Choroid plexus epithelial cell (primary cell): ENCODE data around the gene CFAP45.

Experiments
- DNase-seq: peaks from one replicate; pipeline ENCODE4 v3.0.0-alpha.2; 2010; ENCODE audit warnings: low read depth
- H3K4me3 ChIP-seq: 2 replicates; pipeline ENCODE4 v1.5.1; 2011; ENCODE audit warnings: low read depth, mild to moderate bottlenecking, control low read depth, low read length, moderate library complexity
- TF ChIP-seq, protein P1 (sequence below): conservative IDR thresholded peaks from 2 replicates; pipeline ENCODE4 v1.5.1; 2011; ENCODE audit warnings: low read depth, mild to moderate bottlenecking, control low read depth, inconsistent platforms, low read length, moderate library complexity

Gene CFAP45

DNA sequence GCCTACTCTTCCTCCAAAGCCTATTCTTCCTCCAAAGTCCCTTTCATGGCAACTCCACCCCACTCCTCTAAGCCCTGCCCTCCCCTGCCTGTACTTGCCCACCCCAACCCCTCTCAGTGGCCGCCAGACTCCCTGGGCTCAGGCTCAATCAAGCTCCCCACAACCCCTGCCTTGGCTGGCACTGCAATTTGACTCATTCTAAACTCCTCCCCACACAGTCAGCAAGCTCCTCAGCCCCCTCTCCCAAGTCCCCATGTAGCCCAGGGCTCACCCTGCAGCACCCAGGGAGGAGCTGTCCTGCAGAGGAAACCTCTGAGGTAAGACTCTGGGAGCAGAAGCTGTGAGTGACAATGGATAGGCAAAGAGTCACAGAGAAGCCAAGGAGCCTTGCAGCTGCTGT is 33.9 kb downstream of the CFAP45 start:
- TF ChIP-seq, protein P1, sequence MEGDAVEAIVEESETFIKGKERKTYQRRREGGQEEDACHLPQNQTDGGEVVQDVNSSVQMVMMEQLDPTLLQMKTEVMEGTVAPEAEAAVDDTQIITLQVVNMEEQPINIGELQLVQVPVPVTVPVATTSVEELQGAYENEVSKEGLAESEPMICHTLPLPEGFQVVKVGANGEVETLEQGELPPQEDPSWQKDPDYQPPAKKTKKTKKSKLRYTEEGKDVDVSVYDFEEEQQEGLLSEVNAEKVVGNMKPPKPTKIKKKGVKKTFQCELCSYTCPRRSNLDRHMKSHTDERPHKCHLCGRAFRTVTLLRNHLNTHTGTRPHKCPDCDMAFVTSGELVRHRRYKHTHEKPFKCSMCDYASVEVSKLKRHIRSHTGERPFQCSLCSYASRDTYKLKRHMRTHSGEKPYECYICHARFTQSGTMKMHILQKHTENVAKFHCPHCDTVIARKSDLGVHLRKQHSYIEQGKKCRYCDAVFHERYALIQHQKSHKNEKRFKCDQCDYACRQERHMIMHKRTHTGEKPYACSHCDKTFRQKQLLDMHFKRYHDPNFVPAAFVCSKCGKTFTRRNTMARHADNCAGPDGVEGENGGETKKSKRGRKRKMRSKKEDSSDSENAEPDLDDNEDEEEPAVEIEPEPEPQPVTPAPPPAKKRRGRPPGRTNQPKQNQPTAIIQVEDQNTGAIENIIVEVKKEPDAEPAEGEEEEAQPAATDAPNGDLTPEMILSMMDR, result no peak
- DNase-seq, result no peak
- no peak overlapping the region for H3K4me3 ChIP-seq

DNA sequence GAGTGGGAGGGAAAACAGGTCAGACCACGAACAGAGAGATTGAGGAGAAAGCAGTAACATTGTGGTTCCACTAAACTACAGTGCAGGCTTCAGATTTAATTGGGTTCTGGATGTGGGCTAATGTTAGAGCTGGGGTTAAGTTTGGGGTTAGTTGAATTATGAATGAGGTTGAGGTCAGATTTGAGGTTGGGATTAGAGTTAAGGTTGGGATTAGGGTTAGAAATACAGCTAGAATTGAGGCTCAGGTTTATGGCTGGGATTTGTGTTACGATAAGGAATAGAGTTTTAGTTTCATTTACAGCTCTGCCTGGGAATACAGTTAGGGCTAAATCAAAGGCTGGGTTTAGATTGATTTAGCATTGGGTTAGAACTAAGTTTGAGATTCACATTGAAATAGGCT is 35.7 kb downstream of the CFAP45 start:
- H3K4me3 ChIP-seq, result no peak overlapping the region
- TF ChIP-seq, protein P1, result no peak
- no peak for DNase-seq

DNA sequence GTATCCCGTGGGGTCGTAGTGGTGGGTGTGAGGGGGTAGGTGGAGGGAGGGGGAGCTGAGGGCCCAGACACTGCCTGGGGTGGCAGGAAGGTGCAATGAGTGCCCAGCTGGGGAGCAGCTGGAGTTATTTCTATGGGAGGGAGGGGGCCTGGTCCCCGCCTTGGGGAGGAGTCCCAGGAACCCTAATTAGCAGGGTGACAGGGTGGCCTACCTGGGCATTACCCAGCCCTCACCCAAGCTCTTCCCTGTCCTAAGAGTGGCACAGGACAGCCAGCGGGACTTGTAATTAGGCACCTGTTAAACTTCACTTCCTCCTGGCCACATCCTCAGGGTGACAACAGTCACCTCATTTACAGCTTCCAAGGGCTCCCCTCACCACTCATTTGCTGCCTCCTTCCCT is 37.4 kb downstream of the CFAP45 start, which contains the start of gene VSIG8:
TSS of gene VSIG8 (minus strand) at position 101 of the 400 bp plus-strand sequence. CDS start 136 bp downstream, outside the sequence.
- TF ChIP-seq, protein P1, result no peak
- no peak within 1 kb of the TSS for H3K4me3 ChIP-seq
- no peak for DNase-seq

DNA sequence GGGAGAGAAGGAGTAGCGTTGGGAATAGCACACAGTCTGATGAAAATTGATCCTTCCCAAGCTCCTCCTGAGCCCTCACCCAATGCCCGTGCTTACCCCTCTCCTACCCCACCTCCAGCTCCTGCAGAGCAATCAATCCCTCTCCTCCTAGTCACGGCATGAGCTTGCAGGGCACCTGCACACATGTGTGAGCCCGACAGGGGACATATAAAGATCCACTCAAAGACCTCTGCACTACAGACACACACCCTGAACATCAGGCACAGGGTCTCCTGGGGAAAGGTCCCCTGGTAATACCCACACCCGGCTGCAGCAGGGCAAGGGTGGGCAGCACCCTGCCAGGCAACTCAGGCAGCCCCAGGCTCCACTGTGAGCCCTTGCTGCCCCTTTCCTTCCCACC is 37.9 kb downstream of the CFAP45 start:
- H3K4me3 ChIP-seq, result no peak overlapping the region
- no peak for DNase-seq
- TF ChIP-seq, protein P1, result no peak

DNA sequence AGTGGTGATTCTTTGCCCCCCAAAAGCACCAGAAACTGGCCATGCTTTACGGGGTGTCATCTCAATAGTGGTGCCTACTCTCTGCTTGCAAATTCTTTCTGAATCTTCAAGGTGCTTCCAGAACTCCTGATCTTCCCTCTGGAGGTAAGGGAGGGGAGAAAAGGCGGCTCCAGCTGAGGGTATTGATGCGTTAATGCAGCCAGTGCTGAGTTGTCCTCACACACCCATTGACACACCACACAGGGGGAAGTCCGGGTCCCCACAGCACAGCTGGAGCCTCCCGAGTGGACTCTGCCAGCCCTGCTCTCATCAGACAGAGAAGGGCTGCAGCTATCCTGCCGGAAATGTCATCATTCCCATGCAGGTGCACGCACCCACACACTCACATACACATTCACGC is 38.7 kb downstream of the CFAP45 start:
- H3K4me3 ChIP-seq, result no peak overlapping the region
- TF ChIP-seq, protein P1, result no peak
- no peak for DNase-seq

DNA sequence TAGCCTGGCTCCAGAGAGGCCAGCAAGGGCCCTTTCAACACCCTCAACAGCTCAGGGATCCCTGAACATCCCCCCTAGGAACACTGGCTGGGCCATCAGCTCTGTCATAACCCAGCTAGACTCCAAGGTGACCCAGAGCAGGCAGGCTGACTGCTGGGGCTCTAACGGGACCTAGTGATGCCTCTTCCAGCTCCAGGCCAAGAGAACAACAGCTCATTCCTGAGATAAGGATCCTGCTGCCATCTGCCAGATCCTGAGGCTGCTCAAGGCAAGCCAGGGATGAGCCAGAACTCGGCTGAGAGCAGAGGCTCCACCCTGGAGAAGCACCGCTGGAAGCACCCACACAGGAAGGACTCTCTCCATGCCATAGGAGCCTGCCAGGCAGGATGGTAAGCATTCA is 39.5 kb downstream of the CFAP45 start:
- TF ChIP-seq, protein P1, result no peak
- no peak overlapping the region for H3K4me3 ChIP-seq

DNA sequence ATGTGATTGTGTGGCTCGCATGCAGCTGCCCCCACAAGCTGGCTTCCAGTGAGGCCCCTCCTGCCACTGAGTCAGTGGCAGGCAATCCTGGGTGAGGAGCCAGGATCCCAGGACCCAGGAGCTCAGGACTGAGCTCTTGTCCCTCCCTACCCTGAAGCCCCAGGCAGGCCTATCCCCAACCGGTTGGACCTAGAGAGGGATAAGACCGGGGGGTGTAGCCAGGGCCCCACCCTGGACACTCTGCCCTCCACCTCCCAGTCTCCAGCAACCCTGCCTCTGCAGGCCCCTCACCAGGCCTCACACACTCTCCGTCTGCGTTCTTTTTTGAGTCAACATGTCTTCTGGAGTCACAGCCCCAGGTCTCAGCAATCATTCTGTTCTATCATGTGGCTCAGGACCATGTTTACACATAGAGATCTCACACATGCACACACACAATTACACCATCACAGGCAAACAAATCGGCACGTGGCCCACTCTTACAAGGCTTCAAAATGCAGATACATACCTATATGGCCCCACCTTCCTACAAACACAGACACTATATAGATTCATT is 40.1 kb downstream of the CFAP45 start:
- no peak overlapping the region for H3K4me3 ChIP-seq
- TF ChIP-seq, protein P1, result no peak
- no peak for DNase-seq

More for the DNA sequence above, 39.5 kb downstream of the CFAP45 start:
- DNase-seq, result no peak
